K562 (cell line): ENCODE results near the gene CLPSL1. TPM values are rescaled to one million over a fixed set of nuclear protein-coding genes. Genes with fewer than 3 reads are reported as not detected.
A peak's percentile ranks its signal among the peaks of the same experiment; 100 is the strongest.

ENCODE experiments used
- ADNP ChIP-seq: fragments of 200-800 bp; sonication (Bioruptor generic); IDR thresholded peaks from 2 replicates; pipeline ENCODE4 v1.6.1; 2016; ENCODE audit warnings: missing genetic modification characterization, missing compliant biosample characterization
- CSDE1 ChIP-seq, 2 experiments: fragments of 450-650 bp; IDR thresholded peaks; 2 replicates each; pipeline ENCODE4 v1.6.1; 2016; ENCODE audit warnings: mild to moderate bottlenecking in 1 of 2
- ETV1 ChIP-seq: fragments of 450-650 bp; conservative IDR thresholded peaks from 2 replicates; pipeline ENCODE4 v1.6.1; 2016; ENCODE audit warnings: missing genetic modification characterization, control low read depth, low read depth, missing compliant biosample characterization
- EZH2 ChIP-seq: IDR thresholded peaks from 2 replicates; pipeline ENCODE4 v1.6.1; 2012; ENCODE audit warnings: low read depth, mild to moderate bottlenecking, inconsistent platforms, low read length, borderline replicate concordance
- FOSL1 ChIP-seq: fragments of 200-800 bp; sonication (Bioruptor generic); conservative IDR thresholded peaks from 2 replicates; pipeline ENCODE4 v1.6.1; 2016; ENCODE audit warnings: missing genetic modification characterization, missing compliant biosample characterization
- HCFC1 ChIP-seq: IDR thresholded peaks from 2 replicates; pipeline ENCODE4 v1.6.1; 2012; ENCODE audit warnings: low read depth, low read length, improper control_type of control experiment
- HMG20B ChIP-seq: fragments of 250-450 bp; sonication (Bioruptor Pico); IDR thresholded peaks from 2 replicates; pipeline ENCODE4 v1.5.0; 2021; ENCODE audit warnings: mild to moderate bottlenecking
- JUN ChIP-seq, 2 experiments: sonication (generic) in 1 of 2; formaldehyde crosslinking in 1 of 2; IDR thresholded peaks; 2 replicates each; pipeline versions ENCODE4 v1.6.1 to v1.8.0; 2012 to 2022; ENCODE audit warnings: borderline replicate concordance in 2 of 2, mild to moderate bottlenecking in 2 of 2, improper control_type of control experiment in 1 of 2, low read depth in 1 of 2, low read length in 1 of 2, missing genetic modification reagents in 1 of 2
- KAT2B ChIP-seq: IDR thresholded peaks from one replicate; pipeline ENCODE4 v1.6.1; 2012; ENCODE audit warnings: low read depth, mild to moderate bottlenecking, control low read depth, inconsistent platforms, low read length, moderate library complexity
- KDM2B ChIP-seq: fragments of 250-450 bp; sonication (Bioruptor Pico); IDR thresholded peaks from 2 replicates; pipeline ENCODE4 v1.8.0; 2021; ENCODE audit warnings: mild to moderate bottlenecking, moderate library complexity
- MBD2 ChIP-seq: sonication (generic); IDR thresholded peaks from 2 replicates; pipeline ENCODE4 v1.6.1; 2016; ENCODE audit warnings: low read depth, borderline replicate concordance
- NFIX ChIP-seq: fragments of 250-450 bp; sonication (Bioruptor Pico); IDR thresholded peaks from 2 replicates; pipeline ENCODE4 v1.4.0; 2020; ENCODE audit warnings: low read depth, mild to moderate bottlenecking, moderate library complexity
- POLR2AphosphoS2 ChIP-seq: IDR thresholded peaks from 2 replicates; pipeline ENCODE4 v1.6.1; 2012; ENCODE audit warnings: low read length, improper control_type of control experiment
- POLR2AphosphoS5 ChIP-seq: IDR thresholded peaks from 2 replicates; pipeline ENCODE4 v1.6.1; 2011; ENCODE audit warnings: mild to moderate bottlenecking, low read depth, low read length, moderate library complexity; ENCODE audit not compliant: control insufficient read depth, insufficient read depth
- POLR3A ChIP-seq: IDR thresholded peaks from 2 replicates; pipeline ENCODE4 v1.6.1; 2011; ENCODE audit warnings: borderline replicate concordance, mild to moderate bottlenecking, moderate library complexity; ENCODE audit not compliant: insufficient read length, insufficient read depth; ENCODE audit errors: extremely low read depth
- ZNF212 ChIP-seq: fragments of 450-650 bp; formaldehyde crosslinking; IDR thresholded peaks from 2 replicates; pipeline ENCODE4 v1.4.0; 2020; ENCODE audit warnings: mild to moderate bottlenecking
- ZNF3 ChIP-seq: fragments of 250-450 bp; sonication (Bioruptor Pico); IDR thresholded peaks from 2 replicates; pipeline ENCODE4 v1.5.0; 2021; ENCODE audit warnings: mild to moderate bottlenecking, moderate library complexity
- ZNF354B ChIP-seq: fragments of 250-450 bp; sonication (Bioruptor Pico); IDR thresholded peaks from 2 replicates; pipeline ENCODE4 v1.4.0; 2020
- ZNF408 ChIP-seq: fragments of 250-450 bp; sonication (Bioruptor Pico); IDR thresholded peaks from 2 replicates; pipeline ENCODE4 v1.4.0; 2020; ENCODE audit warnings: low read depth, mild to moderate bottlenecking, moderate library complexity
- ZNF766 ChIP-seq: fragments of 200-800 bp; sonication (Bioruptor generic); conservative IDR thresholded peaks from 2 replicates; pipeline ENCODE4 v1.6.1; 2016; ENCODE audit warnings: missing genetic modification characterization, missing compliant biosample characterization
- polyA plus RNA-seq, 8 experiments: library from polyadenylated mRNA; depleted of rRNA in 4 of 8; stranded (reverse) in 5 of 8; unstranded in 3 of 8; fragments of >200 nt; fragmentation: Nextera tagmentation in 2 of 8; fragmentation: Illumina TruSeq in 1 of 8; extraction: Ambion mirVana in 2 of 8; extraction: Trizol in 1 of 8; gene quantifications; 2 replicates each; pipeline versions ENCODE4 v1.2.1 to v1.2.3, GENCODE V29; 2011 to 2014; ENCODE audit warnings: inconsistent platforms in 1 of 8, missing spikeins in 1 of 8
- total RNA-seq, 7 experiments: library from RNA; depleted of rRNA in 6 of 7; stranded (reverse); fragments of >200 nt in 6 of 7; fragmentation: Illumina TruSeq in 2 of 7; extraction: Trizol in 2 of 7; gene quantifications; 2 replicates each; pipeline versions ENCODE4 v1.2.1 to v1.2.3, GENCODE V29; 2011 to 2021; ENCODE audit warnings: low replicate concordance in 1 of 7
- TF ChIP-seq, protein P1 (sequence below): fragments of 250-450 bp; sonication (Bioruptor Pico); IDR thresholded peaks from 2 replicates; pipeline ENCODE4 v1.4.0; 2020; ENCODE audit warnings: mild to moderate bottlenecking, moderate library complexity, borderline replicate concordance
- TF ChIP-seq, protein P2 (sequence below): fragments of 250-450 bp; sonication (Bioruptor Pico); IDR thresholded peaks from 2 replicates; pipeline ENCODE4 v1.4.0; 2020
- TF ChIP-seq, protein P3 (sequence below): fragments of 250-450 bp; sonication (Bioruptor Pico); IDR thresholded peaks from 2 replicates; pipeline ENCODE4 v1.8.0; 2021; ENCODE audit warnings: borderline replicate concordance, mild to moderate bottlenecking, moderate library complexity; ENCODE audit not compliant: poor library complexity, severe bottlenecking

Gene CLPSL1
- total and polyA plus RNA-seq, 9 of the 15 experiments (the other 6 are each of a cell fraction or from before 2014, with no cell fraction given) = not detected

DNA sequence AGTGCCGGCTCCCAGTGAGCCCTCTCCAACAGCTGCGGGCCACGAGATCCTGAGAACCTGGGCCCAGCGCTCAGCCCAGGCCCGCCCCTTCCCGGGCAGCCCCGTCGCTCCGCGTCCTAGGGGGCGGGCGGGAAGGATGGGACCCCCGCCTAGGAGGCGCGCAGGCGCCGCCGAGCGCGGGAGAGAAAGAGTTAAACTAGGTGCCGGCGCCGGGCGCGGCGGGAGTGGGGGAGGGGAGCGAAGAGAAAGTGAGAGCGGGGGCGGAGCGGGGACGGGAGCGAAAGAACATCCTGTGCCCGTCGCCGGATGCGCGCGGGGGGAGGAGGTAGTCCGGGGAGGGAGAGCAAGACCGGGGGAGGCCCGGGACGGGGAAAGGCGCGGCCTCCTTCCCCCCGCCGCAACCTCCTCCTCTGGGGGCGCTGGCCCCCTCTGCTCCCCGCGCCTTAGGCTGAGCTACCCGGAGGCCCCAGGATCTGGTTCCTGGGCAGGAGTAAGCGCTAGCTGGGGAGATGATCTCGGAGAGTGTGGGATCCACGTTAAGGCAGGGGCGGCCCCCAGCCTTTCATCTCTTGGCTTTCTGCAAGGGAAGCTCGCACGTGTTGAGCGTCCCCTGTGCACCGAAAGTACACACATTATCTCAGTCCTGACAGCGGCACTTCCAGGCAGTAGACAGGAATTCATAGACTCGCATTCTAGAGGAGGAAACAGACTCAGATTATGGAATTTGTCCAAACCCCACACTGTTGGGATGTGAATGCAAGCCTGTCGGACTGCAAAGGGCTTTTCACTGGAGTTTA, 48.9 kb upstream of the CLPSL1 start (continued):
- TF ChIP-seq POLR2AphosphoS2 (no peak), NFIX (no peak), ETV1 (tag) (peak; percentile 97), KDM2B (CRISPR knock-in tag) (no peak; the same call in 1 of the 2 replicates), ZNF354B (no peak), EZH2 (no peak), ZNF3 (CRISPR knock-in tag) (no peak), POLR3A (no peak), HCFC1 (peak; percentile 32), KAT2B (no peak), ZNF766 (CRISPR knock-in tag) (no peak), JUN (IDR thresholded peaks at IDR 0.05; ENCODE audit: borderline replicate concordance, low read depth, low read length) (peak; percentile 28; the same call in 1 of the 2 replicates), JUN (CRISPR knock-in tag; IDR thresholded peaks at IDR 0.05; ENCODE audit: borderline replicate concordance) (peak; percentile 54; the same call in 1 of the 2 replicates), FOSL1 (tag) (peak; percentile 56), MBD2 (peak; percentile 19; the same call in 1 of the 2 replicates), POLR2AphosphoS5 (peak; percentile 60; the same call in 1 of the 2 replicates), CSDE1 (IDR thresholded peaks at IDR 0.05) (no peak), ZNF408 (CRISPR knock-in tag) (no peak), HMG20B (CRISPR knock-in tag) (no peak), ZNF212 (CRISPR knock-in tag) (no peak), ADNP (tag) (no peak)
- TF ChIP-seq, protein P1, sequence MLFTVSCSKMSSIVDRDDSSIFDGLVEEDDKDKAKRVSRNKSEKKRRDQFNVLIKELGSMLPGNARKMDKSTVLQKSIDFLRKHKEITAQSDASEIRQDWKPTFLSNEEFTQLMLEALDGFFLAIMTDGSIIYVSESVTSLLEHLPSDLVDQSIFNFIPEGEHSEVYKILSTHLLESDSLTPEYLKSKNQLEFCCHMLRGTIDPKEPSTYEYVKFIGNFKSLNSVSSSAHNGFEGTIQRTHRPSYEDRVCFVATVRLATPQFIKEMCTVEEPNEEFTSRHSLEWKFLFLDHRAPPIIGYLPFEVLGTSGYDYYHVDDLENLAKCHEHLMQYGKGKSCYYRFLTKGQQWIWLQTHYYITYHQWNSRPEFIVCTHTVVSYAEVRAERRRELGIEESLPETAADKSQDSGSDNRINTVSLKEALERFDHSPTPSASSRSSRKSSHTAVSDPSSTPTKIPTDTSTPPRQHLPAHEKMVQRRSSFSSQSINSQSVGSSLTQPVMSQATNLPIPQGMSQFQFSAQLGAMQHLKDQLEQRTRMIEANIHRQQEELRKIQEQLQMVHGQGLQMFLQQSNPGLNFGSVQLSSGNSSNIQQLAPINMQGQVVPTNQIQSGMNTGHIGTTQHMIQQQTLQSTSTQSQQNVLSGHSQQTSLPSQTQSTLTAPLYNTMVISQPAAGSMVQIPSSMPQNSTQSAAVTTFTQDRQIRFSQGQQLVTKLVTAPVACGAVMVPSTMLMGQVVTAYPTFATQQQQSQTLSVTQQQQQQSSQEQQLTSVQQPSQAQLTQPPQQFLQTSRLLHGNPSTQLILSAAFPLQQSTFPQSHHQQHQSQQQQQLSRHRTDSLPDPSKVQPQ (CRISPR knock-in tag) = no peak
- TF ChIP-seq, protein P2, sequence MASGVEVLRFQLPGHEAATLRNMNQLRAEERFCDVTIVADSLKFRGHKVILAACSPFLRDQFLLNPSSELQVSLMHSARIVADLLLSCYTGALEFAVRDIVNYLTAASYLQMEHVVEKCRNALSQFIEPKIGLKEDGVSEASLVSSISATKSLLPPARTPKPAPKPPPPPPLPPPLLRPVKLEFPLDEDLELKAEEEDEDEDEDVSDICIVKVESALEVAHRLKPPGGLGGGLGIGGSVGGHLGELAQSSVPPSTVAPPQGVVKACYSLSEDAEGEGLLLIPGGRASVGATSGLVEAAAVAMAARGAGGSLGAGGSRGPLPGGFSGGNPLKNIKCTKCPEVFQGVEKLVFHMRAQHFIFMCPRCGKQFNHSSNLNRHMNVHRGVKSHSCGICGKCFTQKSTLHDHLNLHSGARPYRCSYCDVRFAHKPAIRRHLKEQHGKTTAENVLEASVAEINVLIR = no peak
- TF ChIP-seq, protein P3, sequence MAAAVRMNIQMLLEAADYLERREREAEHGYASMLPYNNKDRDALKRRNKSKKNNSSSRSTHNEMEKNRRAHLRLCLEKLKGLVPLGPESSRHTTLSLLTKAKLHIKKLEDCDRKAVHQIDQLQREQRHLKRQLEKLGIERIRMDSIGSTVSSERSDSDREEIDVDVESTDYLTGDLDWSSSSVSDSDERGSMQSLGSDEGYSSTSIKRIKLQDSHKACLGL (CRISPR knock-in tag) = peak; percentile 33
